NT2/D1 (cell line): Measurements from ENCODE around the gene ATP1A4.

Experiments
- SUZ12 ChIP-seq: IDR thresholded peaks from 2 replicates; pipeline ENCODE4 v1.6.1; 2011; ENCODE audit not compliant: insufficient read length, insufficient read depth; ENCODE audit errors: extremely low read depth
- YY1 ChIP-seq: IDR thresholded peaks from 2 replicates; pipeline ENCODE4 v1.6.1; 2011; ENCODE audit not compliant: insufficient read length, insufficient read depth
- ZNF274 ChIP-seq: IDR thresholded peaks from 2 replicates; pipeline ENCODE4 v1.6.1; 2011; ENCODE audit warnings: mild to moderate bottlenecking, low read depth, low read length

DNA sequence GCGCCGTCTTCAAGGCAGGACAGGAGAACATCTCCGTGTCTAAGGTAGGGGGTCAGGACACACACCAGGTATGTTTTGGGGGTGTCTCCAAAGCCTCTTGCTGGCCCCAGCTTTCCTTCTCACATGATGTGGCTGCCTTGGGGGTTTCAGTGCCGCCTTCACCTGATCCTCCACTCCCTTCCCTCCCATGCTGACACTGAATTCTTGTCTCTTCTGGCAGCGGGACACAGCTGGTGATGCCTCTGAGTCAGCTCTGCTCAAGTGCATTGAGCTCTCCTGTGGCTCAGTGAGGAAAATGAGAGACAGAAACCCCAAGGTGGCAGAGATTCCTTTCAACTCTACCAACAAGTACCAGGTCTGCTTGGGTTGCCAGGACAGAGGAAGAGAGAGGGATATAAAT is 22.4 kb upstream of the ATP1A4 start:
- TF ChIP-seq ZNF274: no peak
- no peak for TF ChIP-seq YY1
- no peak for TF ChIP-seq SUZ12
